ENCODE measurements around the gene UBALD2.
A peak's percentile ranks its signal among the peaks of the same experiment; 100 is the strongest.
"Not testable (repeated sequence)": the region's sequence is repeated elsewhere in the genome, so short reads cannot be mapped to it uniquely, and the experiment has no call there.

UBALD2 gene

DNA sequence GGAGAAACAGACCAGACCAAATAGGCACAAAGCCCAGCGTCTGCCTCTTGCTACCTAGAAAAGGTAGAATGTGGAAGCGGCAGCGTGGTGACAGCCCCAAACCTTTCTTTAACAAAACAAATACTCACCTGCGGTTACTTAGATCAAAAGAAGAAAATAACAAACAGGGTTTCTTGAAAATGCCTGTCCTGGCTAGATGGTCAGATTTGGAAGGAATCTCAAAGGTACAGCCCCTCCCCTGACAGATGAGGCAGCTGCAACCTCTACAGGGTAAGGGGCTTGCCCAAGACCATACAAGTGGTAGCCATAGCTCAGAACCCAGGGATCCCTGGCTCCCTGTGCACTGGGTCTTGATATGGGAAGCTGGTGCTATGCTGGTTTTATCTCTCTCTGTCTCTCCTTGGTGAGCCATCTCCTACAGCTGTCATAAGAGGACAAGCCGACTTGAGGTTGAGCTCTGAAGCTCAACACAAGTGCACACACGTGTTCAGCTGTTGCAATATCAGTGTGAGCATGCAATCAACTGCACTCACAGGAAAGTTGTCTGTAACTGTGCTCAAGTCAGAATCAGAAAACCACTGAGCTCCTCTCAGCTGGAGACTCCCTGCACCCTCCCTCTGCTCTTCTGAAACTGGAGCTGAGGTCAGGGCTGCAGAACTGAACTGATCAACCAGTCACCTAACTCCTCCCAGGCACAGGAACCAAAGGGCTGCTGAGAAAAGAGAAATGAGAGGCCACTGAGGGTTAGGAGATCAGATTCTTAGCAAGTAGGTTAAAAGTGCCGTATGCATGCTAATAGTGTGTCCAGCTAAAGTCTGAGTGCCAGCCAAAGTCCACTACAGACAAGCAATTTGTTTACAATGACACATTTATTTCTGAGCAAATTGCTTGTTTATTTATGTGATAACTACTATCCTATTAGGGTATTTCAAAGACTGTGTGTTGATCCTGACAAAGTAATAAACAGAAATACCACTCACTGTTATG, 18.8 kb upstream of the UBALD2 start:
- no peak for DNase-seq

DNA sequence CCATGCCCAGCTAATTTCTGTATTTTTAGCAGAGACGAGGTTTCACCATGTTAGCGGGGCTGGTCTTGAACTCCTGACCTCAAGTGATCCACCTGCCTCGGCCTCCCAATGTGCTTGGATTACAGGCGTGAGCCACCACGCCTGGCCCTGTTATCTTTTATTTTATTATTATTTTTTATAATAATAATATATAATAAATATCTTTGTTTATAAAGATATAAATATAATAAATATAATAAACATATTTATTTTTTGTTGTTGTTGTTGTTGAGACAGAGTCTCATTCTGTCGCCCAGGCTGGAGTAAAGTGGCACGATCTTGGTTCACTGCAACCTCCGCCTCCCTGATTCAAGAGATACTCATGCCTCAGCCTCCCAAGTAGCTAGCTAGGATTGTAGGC, 17.8 kb upstream of the UBALD2 start:
- DNase-seq: no peak

DNA sequence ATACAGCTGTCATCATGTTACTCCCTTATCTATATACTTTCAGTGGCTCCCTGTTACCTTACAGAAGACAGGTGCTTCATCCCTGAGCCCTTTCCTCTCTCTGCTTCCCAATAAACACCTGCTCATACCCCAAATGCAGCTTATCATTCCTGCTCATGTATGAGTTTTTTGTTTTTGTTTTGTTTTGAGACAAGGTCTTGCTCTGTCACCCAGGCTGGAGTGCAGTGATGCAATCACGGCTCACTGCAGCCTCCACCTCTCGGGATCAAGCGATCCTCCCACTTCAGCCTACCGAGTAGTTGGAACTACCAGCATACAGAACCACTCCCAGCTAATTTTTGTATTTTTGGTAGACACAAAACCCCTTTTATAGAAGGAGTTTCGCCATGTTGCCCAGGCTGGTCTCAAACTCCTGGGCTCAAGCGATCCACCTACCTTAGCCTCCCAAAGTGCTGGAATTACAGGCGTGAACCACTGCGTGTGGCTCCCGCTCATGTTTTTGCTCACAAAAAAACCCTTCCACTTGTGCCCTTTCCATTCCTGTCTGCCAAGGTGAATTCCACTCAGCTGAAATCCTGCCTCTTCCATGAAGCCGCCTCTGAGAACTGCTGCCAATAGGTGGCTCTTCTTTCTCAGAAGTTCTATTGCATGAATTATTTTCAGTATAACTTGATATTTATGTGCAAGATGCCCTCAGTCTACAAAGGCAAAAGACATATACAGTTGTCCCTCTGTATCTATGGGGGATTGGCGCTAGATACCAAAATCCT, 16.9 kb upstream of the UBALD2 start:
- no peak for DNase-seq

DNA sequence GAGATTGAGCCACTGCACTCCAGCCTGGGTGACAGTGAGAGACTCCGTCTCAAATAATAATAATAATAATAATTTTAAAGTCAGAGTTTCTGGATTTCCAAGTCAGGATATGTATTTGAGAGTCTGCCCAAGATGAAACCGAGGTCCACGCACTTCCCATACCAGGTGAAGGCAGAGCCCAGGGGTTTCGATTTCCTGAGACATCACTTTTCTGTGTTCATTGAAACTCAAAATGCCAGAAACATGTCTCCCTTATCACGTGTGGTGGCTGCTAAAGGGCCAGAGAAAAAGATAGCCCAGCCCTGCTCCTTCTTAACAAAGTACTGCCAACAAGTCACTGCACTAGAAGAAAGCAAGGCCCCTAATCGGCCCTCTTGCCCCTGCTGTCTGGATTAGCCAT, 15.0 kb upstream of the UBALD2 start:
- no peak for DNase-seq

DNA sequence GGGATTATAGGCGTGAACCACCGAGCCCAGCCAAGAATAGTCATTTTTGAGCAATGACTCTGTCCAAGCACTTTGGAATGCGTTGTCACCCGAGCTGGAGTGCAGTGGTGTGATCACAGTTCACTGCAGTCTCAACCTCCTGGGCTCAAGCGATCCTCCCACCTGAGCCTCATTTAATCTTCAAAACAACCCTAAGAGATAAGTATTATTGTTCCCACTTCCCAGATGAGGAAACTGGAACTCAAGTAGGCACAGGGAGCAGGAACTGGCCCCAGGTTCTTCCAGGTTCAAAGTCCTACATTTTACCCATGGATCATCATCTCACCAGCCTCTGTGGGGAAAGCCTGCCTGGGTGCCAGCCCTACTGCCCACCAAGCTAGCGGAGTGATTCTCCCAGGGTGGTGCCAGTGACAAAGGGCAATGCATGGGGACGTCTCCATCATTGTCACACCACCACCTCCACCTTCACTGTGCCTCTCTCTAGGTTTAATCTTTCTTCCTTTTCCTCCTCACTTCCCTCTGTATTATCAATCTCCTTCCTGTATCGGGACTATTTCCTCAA, 13.6 kb upstream of the UBALD2 start:
- DNase-seq: no peak

DNA sequence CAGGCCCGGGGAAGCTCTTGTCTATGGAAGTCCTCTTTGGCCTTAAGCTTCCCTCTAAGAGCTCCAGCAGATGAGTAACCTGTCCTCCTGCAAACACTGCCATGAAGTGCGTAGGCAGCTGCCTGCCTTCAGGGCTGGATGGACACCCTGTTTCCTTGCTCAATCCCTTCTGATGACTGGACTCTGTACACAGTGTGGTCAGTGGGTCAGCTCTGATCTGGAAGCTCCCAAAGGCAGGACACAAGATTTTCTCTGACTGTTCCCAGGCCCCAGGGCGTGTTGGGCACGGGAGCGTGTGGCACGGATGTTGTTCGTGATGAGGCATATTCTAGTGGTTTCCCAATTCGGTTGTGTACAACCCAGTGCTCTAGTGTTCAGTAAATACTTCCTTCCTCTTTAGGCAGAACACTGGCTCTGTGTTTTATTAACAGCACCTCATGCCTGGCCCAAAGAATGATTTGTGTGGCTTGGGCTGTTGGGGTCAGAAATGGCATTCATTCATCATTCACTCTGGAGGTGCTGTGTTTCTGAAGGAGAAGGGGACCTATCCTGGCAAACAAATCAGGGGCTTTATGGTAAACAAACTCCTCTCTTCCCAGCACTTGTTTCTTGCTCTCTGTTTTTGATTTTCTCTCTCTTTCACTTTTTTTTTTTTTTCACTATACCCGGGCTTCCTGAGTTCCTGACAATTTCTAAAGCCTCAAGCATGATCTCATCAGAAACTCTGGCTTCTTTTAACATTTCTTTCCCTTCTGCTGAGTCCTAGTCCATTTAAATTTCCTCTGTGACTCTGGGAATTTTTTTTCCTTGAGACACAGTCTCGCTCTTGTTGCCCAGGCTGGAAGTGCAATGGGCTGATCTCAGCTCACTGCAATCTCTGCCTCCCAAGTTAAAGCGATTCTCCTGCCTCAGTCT, 12.9 kb upstream of the UBALD2 start:
- DNase-seq: no peak

DNA sequence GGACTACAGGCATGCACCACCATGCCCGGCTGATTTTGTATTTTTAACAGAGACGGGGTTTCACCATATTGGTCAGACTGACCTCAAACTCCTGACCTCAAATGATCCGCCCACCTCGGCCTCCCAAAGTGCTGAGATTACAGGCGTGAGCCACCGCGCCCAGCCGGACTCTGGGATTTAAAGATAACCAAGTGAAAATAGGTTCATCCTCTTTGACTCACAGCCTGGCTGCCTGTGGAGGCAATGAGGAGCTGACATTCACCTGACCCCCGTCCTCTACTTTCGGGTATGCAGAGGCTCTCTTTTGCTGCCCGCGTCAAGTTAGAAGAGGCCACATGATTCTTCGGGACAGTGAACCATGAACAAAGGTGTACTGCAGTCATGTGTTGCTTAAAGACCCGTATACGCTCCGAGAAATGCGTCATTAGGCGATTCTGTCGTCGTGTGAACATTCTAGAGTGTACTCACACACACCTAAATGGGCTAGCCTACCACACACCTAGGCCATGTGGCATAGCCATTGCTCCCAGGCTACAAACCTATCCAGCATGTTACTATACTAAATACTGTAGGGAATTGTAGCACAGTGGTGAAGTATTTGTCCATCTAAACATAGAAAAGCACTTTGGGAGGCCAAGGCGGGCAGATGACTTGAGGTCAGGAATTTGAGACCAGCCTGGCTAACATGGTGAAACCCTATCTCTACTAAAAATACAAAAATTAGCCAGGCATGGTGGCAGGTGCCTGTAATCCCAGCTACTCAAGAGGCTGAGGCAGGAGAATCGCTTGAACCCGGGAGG, 12.0 kb upstream of the UBALD2 start:
- not testable (repeated sequence) for DNase-seq

DNA sequence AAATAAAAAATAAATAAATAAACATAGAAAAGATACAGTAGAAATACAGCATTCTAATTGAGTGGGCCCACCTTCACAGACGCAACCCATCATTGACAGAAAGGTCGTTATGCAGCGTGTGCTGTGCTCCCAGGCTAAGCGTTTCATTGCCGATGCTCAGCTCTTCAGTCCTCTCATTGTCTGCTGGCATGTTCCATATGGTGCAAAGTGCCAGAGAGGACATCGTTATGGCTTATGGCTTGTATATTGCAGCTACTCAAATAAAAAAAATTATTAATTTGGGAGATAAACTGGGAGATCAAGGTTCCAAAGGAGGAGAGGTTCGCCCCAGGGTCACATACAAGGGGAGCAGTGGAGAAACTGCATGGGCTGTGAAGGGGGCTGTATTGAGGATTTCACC, 11.3 kb upstream of the UBALD2 start:
- DNase-seq: no peak

DNA sequence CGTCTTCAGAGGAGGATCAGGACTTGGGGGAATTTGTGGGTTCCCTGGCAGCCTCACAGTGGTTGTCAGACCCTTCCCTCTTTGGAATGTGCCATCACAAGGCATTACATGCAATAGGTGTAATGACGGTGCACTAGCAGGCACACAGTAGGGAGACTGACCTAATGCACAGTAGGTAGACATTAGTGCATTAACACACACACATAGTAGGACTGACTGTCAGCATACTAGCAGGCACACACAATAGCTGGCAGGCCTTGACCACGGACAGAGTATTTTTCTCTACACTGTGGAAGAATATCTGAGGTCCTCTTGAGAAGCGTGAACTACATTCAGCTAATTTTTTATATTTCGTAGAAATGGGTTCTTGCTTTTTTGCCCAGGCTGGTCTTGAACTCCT, 10.9 kb upstream of the UBALD2 start:
- no peak for DNase-seq

DNA sequence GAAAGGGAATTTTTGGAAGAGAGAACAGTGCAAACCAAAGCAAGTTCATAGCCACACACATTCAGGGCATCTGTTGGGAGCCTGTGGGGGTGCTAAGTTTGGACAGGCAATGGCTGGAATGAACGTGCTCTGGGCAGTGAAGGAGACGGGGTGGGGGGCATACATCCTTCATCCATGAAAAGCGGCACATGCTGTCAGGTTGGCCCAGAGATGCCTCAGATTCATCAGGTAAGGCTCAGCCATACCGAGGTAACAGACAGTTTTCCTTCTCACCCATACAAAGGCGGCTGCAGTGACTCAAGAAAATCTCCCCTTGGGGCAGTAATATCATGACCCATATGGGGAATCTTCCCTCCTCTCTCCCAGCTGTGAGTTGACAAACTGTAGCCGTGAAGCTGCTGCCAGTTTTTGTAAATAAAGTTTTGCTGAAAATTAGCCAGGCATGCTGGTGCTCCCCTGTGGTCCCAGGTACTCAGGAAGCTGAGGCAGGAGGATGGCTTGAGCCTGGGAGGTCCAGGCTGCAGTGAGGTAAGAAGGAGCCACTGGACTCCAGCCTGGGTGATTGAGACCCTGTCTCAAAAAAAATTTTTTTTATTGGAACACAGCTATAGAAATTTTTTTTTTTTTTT, 9.2 kb upstream of the UBALD2 start:
- DNase-seq: no peak

DNA sequence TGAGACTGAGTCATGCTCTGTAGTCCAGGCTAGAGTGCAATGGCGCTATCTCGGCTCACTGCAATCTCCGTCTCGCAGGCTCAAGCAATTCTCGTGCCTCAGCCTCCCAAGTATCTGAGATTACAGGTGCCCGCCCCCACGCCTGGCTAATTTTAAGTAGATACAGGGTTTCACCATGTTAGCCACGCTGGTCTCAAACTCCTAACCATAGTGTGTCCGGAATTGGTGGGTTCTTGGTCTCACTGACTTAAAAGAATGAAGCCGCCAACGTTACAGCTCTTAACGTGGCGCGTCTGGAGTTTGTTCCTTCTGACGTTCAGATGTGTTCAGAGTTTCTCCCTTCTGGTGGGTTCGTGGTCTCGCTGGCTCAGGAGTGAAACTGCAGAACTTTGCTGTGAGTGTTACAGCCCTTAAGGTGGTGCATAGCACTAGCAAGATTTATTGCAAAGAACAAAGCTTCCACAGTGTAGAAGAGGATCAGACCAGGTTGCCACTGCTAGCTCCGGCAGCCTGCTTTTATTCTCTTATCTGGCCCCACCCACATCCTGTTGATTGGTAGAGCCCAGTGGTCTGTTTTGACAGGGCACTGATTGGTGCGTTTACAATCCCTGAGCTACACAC, 8.6 kb upstream of the UBALD2 start:
- not testable (repeated sequence) for DNase-seq

DNA sequence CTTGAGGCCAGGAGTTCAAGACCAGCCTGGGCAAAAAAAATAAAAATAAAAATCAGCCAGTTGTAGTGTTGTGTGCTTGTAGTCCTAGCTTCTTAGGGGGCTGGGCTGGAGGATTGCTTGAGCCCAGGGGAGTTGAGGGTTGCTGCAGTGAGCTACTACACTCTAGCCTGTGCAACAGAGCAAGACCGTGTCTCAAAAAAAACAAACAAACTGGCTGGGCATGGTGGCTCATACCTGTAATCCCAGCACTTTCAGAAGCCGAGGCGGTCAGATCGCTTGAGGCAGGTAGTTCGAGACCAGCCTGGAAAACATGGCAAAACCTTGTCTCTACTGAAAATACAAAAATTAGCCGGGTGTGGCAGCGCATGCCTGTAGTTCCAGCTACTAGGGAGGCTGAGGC, 4.9 kb upstream of the UBALD2 start:
- no peak for DNase-seq

DNA sequence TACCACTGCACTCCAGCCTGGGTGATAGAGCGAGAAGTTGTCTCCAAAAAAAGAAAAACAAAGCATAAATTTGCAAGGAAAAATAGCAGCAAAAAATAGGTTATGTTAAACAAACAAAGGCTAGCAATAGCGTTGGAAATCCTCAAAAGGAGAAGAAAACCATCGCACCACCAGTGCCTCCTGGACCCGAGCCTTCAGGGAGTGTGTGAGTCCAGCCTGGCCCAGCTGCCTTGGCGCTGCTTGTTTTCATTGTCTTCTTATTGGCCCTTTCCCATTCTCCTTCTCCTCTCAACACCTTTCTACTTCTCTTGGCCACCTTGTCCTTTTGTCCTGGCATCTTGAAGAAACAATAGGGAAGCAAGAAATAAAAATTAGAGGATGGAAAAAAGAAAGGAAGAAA, 4.5 kb upstream of the UBALD2 start:
- no peak for DNase-seq

DNA sequence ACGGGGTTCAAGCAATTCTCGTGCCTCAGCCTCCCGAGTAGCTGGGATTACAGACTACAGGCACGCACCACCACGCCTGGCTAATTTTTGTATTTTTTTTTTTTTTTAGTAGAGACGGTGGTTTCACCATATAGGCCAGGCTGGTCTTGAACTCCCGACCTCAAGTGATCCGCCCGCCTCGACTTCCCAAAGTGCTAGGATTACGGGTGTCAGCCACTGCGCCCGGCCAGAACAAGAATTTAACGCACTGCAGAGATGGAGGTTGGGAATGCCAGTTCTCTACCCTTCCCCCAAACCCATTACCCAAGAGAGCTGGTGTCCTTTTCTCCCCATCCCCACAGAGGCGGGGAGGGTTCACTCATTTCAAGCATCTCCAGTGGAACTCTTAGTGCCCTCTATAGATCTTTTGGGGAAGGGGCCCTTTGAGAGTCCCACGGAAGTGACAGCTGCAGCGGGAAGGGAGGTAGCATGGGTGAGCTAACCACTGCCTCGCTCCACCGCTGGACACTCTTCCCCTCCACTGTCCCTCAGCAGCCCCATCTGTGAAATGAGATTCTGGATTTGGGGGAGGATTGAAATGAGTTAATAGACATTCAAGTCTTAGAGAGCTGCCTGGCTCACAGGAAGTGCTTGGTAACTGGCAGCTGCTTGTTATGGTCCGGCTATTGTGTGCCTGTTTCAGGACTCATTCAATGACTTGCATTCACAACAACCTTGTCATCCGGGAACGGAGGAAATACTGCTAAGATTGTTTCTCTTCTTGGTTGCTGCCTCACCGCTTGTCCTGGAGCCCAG, 3.5 kb upstream of the UBALD2 start:
- no peak for DNase-seq

DNA sequence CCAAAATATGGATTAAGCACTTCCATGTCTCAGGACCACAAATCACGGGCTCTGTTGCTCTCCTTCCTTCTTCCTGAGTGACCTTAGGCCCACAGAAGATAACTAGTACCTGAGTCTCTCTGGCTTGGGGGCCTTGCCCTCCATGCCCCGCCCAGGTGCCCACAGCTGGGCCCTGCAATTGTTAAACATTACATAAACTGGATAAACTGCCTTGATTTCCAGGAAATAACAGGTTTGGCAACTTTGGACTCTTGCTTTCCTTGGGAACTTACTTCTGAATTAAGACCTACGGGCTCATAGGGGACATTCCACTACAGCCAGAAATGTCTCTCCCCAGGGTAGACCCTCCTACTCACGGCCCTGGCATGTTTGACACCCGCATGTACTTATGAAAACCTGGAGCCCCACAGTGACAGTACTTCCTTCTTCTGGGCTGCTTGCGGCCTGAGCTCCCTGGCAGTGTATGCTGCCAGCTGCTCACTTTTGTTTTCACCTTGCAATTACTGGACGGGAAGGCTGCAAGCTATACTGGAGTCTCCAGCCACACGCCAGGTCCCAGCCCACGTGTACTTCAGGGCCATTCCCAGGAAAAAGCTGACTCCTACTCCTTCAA, 2.3 kb upstream of the UBALD2 start:
- no peak for DNase-seq

DNA sequence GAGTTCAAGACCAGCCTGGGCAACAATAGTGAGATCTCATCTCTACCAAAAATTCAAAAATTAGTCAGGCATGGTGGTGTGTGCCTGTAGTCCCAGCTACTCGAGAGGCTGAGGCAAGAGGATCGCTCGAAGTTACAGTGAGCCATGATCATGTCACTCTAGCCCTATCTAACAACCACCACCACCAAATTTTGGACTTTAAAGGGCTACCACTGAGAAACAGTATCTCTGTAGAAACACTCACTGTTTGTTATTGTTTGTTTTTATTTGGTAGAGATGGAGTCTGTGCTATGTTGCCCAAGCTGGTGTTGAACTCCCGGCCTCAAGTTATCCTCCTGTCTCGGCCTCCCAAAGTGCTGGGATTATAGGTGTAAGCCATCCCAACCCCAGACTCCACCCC, 1.3 kb upstream of the UBALD2 start:
- DNase-seq: no peak

DNA sequence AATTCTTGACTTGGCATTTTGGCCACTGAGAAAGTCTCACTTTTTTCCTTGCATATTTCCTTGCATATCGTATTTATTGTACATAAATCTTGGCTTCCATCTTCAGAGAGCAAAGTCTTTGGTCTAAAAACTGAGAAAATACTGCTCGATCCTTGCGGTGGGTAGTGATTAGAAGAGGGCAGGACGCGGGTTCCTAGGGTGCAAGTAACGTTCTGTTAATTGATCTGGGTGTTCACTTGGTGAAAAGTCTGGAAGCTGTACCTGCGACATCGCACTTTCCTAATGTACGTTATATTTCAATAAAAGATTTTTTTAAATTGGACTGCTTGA, 758 bp upstream of the UBALD2 start:
- DNase-seq: no peak

DNA sequence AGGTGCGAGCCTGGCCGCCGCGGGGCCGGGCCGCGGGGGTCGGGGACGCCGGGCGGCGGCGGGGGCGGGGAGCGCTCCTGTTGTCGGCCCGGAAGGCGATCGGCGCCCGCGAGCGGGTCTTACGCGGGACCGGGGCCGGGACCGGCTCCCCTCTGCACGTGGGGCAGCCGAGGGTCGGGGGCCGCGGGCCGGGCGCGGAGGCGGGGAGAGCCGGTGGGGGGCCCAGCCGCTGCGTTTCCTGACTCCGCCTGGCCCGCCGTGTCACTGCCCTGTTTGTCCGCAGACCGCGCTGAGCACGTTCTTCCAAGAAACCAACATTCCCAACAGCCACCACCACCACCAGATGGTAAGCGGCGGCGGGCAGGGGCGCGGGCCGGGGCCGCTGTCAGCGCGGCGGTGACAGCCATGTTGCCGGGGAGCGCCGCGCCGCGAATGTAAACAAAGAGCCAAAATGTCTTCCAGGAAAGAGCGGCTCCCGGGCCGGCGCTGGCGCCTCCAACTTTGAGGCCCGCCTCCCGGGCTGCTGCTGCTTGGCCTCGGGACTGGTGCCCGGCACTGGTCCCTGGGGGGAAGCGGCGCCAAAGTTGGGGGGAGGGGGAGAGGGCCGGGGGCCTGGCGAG, 586 bp downstream of the UBALD2 start:
- DNase-seq: peak in 3 of 4 experiments; percentile 27 to 42 (median 39)

Measured in activated CD4-positive, CD25-positive, alpha-beta regulatory T cell (primary cell).